Measurements from ENCODE around the gene PPP2R5C. TPM values are rescaled to one million over a fixed set of nuclear protein-coding genes. Genes with fewer than 3 reads are reported as not detected.

Gene PPP2R5C
- total and polyA plus RNA-seq, 2 experiments from 2014 or later: 60.4 to 84.9 TPM

DNA sequence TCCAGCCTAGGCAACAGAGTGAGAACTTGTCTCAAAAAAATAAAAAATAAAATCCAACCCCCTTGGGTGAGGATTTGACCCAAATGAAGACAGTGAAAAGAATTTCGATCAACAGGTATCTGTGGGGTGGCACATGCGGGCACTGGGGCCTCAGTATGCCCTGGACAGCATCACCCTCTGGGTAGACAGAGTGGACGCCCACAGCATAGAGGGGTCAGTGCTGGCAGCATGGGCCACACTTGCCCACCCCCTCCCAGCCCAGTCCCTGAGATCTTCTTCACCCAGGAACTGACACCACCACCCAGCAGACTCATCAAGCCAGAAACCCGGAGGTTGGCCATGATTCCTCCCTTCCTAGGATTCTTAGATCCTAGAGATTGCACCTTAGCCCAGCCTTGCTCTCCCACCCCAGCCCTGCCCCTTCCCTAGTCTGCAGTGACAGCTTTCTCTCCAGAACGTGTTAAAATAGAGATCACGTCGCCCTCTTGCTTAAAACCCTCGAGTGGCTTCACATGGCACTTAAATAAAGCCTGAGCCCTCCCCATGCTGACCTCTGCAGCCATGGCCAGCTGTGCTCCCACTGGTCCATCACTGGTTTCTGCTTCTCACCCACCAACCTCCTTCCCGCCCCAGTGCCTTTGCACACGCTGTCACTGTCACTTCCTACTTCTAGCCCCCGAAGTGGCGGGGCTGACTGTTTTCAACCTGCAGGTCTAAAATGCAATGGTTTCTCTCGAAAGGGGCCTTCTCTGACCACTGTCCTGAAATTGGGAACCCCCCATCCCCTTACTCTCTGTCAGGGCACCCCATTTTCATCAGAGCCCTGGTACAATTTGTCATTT, 176.6 kb downstream of the PPP2R5C start:
- TF ChIP-seq, protein P1, sequence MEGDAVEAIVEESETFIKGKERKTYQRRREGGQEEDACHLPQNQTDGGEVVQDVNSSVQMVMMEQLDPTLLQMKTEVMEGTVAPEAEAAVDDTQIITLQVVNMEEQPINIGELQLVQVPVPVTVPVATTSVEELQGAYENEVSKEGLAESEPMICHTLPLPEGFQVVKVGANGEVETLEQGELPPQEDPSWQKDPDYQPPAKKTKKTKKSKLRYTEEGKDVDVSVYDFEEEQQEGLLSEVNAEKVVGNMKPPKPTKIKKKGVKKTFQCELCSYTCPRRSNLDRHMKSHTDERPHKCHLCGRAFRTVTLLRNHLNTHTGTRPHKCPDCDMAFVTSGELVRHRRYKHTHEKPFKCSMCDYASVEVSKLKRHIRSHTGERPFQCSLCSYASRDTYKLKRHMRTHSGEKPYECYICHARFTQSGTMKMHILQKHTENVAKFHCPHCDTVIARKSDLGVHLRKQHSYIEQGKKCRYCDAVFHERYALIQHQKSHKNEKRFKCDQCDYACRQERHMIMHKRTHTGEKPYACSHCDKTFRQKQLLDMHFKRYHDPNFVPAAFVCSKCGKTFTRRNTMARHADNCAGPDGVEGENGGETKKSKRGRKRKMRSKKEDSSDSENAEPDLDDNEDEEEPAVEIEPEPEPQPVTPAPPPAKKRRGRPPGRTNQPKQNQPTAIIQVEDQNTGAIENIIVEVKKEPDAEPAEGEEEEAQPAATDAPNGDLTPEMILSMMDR (IDR thresholded peaks at IDR 0.05; ENCODE audit: low read depth, low read length): no peak
- H3K27me3 ChIP-seq: peaks cover 24% of the 10 kb centered on the region
- H3K4me3 ChIP-seq: no peak overlapping the region

GRCh38 chr14:101939646-101940170, 178.2 kb downstream of the PPP2R5C start:
- Histone ChIP-seq H3K4me3 (no peak overlapping the region), H3K27me3 (peaks cover 38% of the 10 kb centered on the region), H3K36me3 (no peaks in the 10 kb centered on the region), H3K4me1 (ENCODE audit: low read depth) (no peaks in the 10 kb centered on the region), H3K27ac (no peak overlapping the region), H3K9me3 (ENCODE audit: low read depth) (no peaks in the 10 kb centered on the region)
- no peak for DNase-seq (ENCODE audit: low read depth in 1 of 2, low spot score in 1 of 2)
- TF ChIP-seq, protein P1 (IDR thresholded peaks at IDR 0.05; ENCODE audit: low read depth, low read length): no peak

More for the DNA sequence above, 176.6 kb downstream of the PPP2R5C start:
- Histone ChIP-seq H3K9me3 (ENCODE audit: low read depth) (no peaks in the 10 kb centered on the region), H3K27ac (no peak overlapping the region), H3K4me1 (ENCODE audit: low read depth) (no peaks in the 10 kb centered on the region), H3K36me3 (no peaks in the 10 kb centered on the region)
- DNase-seq (ENCODE audit: low read depth in 1 of 2, low spot score in 1 of 2): no peak

DNA sequence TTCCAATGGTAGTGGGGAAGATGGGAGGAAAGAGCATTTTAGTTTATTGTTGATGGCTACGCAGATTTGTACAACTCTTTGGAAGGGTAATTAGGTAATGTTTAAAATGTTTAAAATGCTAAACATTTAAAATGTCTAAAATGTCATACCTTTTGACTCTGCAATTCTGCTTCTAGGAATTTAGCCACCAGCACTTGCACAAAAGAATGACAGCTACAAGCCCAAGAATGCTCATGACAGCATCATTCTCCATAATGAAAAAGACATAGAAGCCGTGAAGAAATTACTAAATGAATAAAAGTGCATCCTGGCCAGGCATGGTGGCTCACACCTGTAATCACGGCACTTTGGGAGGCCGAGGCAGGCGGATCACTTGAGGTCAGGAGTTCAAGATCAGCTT, 182.9 kb downstream of the PPP2R5C start:
- DNase-seq (ENCODE audit: low read depth in 1 of 2, low spot score in 1 of 2): no peak
- H3K27me3 ChIP-seq: peaks cover 36% of the 10 kb centered on the region
- H3K9me3 ChIP-seq (ENCODE audit: low read depth): no peaks in the 10 kb centered on the region
- H3K4me1 ChIP-seq (ENCODE audit: low read depth): peaks cover 6% of the 10 kb centered on the region
- TF ChIP-seq, protein P1 (IDR thresholded peaks at IDR 0.05; ENCODE audit: low read depth, low read length): no peak
- H3K36me3 ChIP-seq: no peaks in the 10 kb centered on the region
- H3K27ac ChIP-seq: no peak overlapping the region
- H3K4me3 ChIP-seq: no peak overlapping the region

- Histone ChIP-seq H3K27ac (no peak overlapping the region), H3K4me1 (ENCODE audit: low read depth) (peaks cover 6% of the 10 kb centered on the region), H3K27me3 (peaks cover 36% of the 10 kb centered on the region), H3K36me3 (no peaks in the 10 kb centered on the region), H3K4me3 (no peak overlapping the region), H3K9me3 (ENCODE audit: low read depth) (no peaks in the 10 kb centered on the region)
- TF ChIP-seq, protein P1 (IDR thresholded peaks at IDR 0.05; ENCODE audit: low read depth, low read length): no peak
- no peak for DNase-seq (ENCODE audit: low read depth in 1 of 2, low spot score in 1 of 2)
Measured at GRCh38 chr14:101945171-101945570, 183.7 kb downstream of the PPP2R5C start.

GRCh38 chr14:101947577-101947903, 186.0 kb downstream of the PPP2R5C start:
- peak overlapping the region; percentile 70 for H3K4me3 ChIP-seq
- no peaks in the 10 kb centered on the region for H3K36me3 ChIP-seq
- H3K4me1 ChIP-seq (ENCODE audit: low read depth): peaks cover 6% of the 10 kb centered on the region
- DNase-seq (ENCODE audit: low read depth in 1 of 2, low spot score in 1 of 2): no peak
- peaks cover 29% of the 10 kb centered on the region for H3K27me3 ChIP-seq
- H3K27ac ChIP-seq: peak overlapping the region; percentile 97
- no peaks in the 10 kb centered on the region for H3K9me3 ChIP-seq (ENCODE audit: low read depth)
- TF ChIP-seq, protein P1 (IDR thresholded peaks at IDR 0.05; ENCODE audit: low read depth, low read length): no peak

Data from cardiac muscle cell (in vitro differentiated cells and primary cell).